C4-2B (cell line): ENCODE data around the gene ADGRD1.

ENCODE experiments used
- ZFX ChIP-seq: fragments of 450-650 bp; IDR thresholded peaks from 2 replicates; pipeline ENCODE4 v1.6.1; 2017
- TF ChIP-seq, protein P1 (sequence below): fragments of 450-650 bp; conservative IDR thresholded peaks from 2 replicates; pipeline ENCODE4 v1.5.1; 2017; ENCODE audit warnings: mild to moderate bottlenecking

DNA sequence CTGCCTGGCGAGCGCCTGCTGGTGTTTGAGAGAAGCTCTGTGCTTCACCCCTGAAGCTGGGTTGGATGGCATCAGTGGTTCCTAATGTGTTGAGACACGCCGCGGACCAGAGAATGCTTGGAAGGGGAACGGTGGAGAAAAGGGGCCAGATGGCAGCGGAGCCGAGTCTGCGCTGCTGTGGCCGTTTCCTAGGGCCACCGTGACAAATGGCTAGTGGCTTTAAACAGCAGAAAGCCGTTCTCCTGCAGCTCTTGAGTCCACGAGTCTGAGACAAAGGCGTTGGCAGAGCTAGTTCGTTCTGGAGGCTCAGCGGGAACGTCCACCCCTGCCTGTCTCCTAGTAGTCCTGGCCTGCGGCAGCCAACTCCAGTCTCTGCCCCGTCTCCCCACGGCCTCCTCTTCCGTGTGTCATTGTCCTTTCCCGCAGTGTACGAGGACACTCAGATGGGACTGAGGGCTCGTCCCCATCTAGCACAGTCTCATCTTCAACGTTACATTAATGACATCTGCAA, 103.6 kb downstream of the ADGRD1 start:
- TF ChIP-seq, protein P1, sequence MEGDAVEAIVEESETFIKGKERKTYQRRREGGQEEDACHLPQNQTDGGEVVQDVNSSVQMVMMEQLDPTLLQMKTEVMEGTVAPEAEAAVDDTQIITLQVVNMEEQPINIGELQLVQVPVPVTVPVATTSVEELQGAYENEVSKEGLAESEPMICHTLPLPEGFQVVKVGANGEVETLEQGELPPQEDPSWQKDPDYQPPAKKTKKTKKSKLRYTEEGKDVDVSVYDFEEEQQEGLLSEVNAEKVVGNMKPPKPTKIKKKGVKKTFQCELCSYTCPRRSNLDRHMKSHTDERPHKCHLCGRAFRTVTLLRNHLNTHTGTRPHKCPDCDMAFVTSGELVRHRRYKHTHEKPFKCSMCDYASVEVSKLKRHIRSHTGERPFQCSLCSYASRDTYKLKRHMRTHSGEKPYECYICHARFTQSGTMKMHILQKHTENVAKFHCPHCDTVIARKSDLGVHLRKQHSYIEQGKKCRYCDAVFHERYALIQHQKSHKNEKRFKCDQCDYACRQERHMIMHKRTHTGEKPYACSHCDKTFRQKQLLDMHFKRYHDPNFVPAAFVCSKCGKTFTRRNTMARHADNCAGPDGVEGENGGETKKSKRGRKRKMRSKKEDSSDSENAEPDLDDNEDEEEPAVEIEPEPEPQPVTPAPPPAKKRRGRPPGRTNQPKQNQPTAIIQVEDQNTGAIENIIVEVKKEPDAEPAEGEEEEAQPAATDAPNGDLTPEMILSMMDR, result no peak
- TF ChIP-seq ZFX, result no peak
